Fibroblast of villous mesenchyme (primary cell): ENCODE measurements around the gene GPC6. TPM values are rescaled to one million over a fixed set of nuclear protein-coding genes. Genes with fewer than 3 reads are reported as not detected.

Experiments used
- DNase-seq: peaks from one replicate; pipeline ENCODE4 v3.0.0-alpha.2; 2010; ENCODE audit warnings: low read depth
- H3K4me3 ChIP-seq: 2 replicates; pipeline ENCODE4 v1.5.1; 2011; ENCODE audit warnings: low read depth, mild to moderate bottlenecking, low read length
- total RNA-seq: library from RNA; depleted of rRNA; stranded (reverse); fragments of >200 nt; gene quantifications from 2 replicates; pipeline ENCODE4 v1.2.3, GENCODE V29; 2012
- TF ChIP-seq, protein P1 (sequence below): IDR thresholded peaks from 2 replicates; pipeline ENCODE4 v1.5.1; 2012; ENCODE audit warnings: low read depth, mild to moderate bottlenecking, low read length; ENCODE audit not compliant: insufficient read depth

The GPC6 gene
- total RNA-seq, 1 donor = 6.0 TPM

DNA sequence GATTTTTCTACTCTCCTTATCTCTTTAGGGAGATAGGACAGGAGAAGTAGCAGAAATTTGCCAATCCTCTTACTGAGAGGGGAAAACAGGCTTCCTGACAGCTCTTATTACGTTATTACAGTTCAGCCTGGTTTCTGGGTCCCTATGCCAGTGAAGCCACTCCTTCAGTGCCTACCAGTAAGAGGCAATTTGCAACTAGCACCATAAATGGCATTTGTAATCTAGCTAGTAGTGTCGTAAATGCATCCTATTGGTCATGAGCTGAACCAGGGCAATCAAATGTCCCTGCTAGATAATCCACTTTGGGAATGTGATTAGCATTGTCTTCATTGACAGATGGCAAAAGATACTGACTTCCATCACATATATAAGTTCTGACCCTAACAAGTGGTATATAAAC, 824.1 kb downstream of the GPC6 start:
- no peak overlapping the region for H3K4me3 ChIP-seq
- TF ChIP-seq, protein P1, sequence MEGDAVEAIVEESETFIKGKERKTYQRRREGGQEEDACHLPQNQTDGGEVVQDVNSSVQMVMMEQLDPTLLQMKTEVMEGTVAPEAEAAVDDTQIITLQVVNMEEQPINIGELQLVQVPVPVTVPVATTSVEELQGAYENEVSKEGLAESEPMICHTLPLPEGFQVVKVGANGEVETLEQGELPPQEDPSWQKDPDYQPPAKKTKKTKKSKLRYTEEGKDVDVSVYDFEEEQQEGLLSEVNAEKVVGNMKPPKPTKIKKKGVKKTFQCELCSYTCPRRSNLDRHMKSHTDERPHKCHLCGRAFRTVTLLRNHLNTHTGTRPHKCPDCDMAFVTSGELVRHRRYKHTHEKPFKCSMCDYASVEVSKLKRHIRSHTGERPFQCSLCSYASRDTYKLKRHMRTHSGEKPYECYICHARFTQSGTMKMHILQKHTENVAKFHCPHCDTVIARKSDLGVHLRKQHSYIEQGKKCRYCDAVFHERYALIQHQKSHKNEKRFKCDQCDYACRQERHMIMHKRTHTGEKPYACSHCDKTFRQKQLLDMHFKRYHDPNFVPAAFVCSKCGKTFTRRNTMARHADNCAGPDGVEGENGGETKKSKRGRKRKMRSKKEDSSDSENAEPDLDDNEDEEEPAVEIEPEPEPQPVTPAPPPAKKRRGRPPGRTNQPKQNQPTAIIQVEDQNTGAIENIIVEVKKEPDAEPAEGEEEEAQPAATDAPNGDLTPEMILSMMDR = no peak
- DNase-seq = no peak

DNA sequence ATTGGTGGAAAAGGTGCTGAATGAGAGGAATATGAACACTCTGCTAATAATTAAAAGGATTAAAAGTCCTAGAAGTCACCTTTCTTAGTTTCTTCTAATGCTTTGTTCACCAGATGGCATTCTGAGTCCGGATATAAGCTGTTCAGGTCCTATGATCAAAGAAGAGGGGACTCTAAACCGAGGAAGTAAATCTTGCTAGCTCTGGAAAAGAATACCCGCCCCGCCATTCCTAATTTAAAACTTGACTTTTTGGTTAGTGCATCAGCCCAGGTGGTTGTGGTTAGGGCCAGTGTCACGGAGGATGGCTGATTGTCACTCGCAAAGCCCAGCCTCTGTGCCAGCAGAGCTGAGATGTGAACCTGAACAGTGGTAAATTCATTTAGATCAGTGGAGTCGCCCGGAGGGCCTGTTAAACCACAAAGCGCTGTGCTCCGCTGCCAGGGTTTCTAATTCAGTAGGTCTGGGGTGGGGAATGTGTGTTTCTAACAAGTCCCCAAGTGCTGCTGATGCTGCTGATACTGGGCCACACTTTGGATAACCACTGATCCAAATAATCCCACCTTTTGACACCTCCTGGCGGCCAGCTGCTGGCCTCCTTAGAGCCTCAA, 827.5 kb downstream of the GPC6 start:
- TF ChIP-seq, protein P1 = no peak
- no peak overlapping the region for H3K4me3 ChIP-seq
- no peak for DNase-seq

GRCh38 chr13:94056362-94056990, 829.9 kb downstream of the GPC6 start:
- no peak overlapping the region for H3K4me3 ChIP-seq

GRCh38 chr13:94057618-94058186, 831.1 kb downstream of the GPC6 start:
- H3K4me3 ChIP-seq = no peak overlapping the region
- TF ChIP-seq, protein P1 = no peak
- no peak for DNase-seq

More at GRCh38 chr13:94056362-94056990, 829.9 kb downstream of the GPC6 start:
- TF ChIP-seq, protein P1 = no peak
- DNase-seq = no peak

DNA sequence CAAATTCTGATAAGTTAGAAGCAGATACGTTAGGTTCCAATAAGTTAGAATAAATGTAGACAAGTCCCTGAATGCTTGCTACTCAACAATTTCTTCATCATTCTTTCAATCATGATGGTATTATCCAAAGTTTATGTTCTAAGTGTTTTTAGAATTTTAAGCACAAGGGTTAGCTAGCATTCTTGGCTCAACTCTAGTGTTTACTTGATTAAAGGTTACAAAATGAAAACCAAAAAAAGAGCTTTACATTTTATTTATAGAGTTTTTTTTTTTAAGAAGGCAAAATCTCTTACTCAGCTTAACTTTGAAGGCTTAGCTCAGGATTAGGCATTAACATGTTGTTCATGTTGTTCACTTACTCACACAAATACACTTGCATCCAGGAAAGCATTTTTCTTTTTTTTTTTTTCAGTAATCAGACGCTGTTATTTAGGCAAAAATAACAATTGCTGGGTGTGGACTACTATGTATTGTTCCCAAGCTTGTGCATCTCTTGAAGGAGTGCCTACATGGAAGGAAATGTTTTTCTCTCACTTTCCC, 832.3 kb downstream of the GPC6 start:
- no peak overlapping the region for H3K4me3 ChIP-seq
- TF ChIP-seq, protein P1 = no peak
- no peak for DNase-seq

DNA sequence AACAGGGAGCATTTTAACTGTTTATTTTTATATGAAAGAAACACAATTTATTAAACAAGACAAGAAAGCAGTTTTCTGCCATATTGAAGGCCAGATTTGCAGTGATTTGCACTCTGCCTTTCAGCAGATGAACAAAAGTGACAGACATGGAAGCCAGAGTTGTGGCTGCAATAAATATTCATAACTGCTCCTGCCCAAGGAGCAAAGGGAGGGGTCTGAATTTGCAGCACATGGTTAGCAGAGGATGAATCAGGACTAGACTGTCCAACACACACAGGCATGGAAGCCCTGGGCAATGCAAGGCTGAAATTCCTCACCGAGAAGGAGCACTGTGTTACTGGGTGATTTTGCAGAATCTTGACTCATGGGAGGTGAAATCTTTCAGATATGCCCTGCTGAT, 834.7 kb downstream of the GPC6 start:
- TF ChIP-seq, protein P1 = no peak
- H3K4me3 ChIP-seq = no peak overlapping the region
- DNase-seq = peak; percentile 55
